GM10266 (cell line): ENCODE results near the gene MAN1A2.

ENCODE experiments used
- DNase-seq: peaks from one replicate; pipeline ENCODE4 v3.0.0; 2012; ENCODE audit errors: extremely low spot score
- TF ChIP-seq, protein P1 (sequence below): IDR thresholded peaks from 2 replicates; pipeline ENCODE4 v1.5.1; 2012; ENCODE audit warnings: mild to moderate bottlenecking, low read depth; ENCODE audit not compliant: control insufficient read depth, insufficient read depth; ENCODE audit errors: missing control alignments

The MAN1A2 gene

DNA sequence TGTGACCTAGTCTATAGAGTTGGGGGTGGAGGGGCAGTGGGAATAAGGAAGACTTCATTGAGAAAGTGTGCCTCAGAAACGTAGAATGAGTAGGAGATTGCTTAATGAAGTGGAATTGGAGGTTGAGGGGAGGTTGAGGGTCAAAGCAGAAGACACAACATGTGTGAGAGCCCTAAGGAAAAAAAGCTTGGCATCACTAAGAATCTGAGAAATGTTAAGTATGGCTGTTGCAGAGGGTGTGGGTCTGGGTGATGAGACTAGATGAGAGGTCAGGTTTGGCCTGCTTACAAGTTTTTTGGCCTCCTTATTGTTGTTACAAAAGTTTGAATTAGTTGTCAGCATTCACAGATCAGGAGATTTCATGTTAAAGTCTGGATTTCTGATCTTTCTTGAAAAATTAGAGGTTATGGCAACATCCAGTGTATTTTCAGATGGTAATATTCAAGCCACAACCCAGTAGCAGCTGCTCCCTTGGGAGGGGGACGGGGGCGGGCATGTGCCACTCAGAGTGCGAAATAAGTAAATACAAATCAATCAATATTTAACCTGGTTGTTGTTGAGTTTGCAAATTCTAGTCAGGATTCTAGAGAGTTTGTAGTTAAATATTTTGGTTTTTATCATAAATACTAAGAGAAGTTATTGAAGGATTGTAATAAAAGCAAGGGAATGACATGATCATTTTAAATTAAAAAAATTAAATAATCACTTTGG lies 4.3 kb downstream of the MAN1A2 start:
- TF ChIP-seq, protein P1, sequence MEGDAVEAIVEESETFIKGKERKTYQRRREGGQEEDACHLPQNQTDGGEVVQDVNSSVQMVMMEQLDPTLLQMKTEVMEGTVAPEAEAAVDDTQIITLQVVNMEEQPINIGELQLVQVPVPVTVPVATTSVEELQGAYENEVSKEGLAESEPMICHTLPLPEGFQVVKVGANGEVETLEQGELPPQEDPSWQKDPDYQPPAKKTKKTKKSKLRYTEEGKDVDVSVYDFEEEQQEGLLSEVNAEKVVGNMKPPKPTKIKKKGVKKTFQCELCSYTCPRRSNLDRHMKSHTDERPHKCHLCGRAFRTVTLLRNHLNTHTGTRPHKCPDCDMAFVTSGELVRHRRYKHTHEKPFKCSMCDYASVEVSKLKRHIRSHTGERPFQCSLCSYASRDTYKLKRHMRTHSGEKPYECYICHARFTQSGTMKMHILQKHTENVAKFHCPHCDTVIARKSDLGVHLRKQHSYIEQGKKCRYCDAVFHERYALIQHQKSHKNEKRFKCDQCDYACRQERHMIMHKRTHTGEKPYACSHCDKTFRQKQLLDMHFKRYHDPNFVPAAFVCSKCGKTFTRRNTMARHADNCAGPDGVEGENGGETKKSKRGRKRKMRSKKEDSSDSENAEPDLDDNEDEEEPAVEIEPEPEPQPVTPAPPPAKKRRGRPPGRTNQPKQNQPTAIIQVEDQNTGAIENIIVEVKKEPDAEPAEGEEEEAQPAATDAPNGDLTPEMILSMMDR, result no peak
- DNase-seq, result no peak

DNA sequence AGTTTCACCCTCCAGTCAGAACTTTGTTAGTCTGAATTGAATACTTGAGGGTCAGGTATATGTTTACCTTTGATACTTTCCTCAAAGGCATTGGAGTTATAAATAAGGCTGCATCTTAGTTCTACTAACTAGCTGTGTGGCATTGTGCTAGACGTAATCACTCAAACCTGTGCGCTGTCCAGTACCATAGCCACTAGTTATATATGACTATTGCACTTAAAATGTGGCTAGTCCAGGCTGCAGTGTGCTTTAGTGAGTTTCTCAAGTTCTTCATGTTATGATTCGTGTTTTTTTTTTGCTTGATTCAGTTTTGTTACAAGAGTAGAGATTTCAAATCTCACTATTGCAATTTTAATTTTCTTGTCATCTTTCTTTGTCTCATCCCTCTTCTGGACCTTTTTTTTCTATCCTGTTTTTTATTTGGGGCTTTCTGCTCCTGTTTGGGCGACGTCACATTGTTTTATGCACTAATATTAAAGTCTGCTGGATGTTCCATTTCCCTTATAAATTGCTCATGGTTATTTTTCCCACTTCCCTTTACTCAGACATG lies 5.7 kb downstream of the MAN1A2 start:
- TF ChIP-seq, protein P1, result no peak
- DNase-seq, result no peak

DNA sequence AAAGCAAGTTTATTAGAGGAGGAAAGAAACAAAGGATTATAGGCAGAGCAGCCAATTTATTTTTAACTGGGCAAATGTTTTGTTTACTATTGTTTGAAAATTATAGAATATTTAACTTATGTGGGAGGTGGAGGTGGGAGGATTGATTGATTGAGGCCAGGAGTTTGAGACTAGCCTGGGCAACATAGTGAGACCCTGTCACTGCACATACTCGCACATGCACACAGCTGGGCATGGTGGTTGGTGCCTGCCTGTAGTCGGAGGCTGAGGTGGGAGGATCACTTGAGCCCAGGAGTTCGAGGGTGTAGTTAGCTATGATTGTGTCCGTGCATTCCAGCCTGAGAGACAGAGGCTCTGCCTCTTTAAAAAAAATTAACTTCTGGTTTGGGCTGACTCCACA lies 6.7 kb downstream of the MAN1A2 start:
- TF ChIP-seq, protein P1, result no peak
- DNase-seq, result no peak

DNA sequence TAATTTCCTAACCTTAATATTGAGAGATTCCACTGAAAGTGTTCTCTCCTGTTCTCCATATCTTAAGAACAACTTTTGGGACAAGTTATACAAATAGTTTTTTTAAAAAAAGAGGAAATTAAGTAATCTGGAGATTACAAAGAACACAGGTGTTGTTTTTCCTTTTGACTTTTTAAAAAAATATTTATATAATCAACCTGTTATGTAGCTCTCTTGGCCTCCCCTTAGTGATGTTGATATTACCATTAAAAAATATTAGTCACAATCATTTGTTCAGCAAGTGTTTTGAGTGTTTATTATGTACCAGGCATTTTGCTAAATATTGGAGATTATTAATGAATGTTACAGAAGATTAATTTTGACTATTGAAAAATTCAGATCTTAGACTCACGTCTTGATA lies 8.1 kb downstream of the MAN1A2 start:
- DNase-seq, result no peak
- TF ChIP-seq, protein P1, result no peak

DNA sequence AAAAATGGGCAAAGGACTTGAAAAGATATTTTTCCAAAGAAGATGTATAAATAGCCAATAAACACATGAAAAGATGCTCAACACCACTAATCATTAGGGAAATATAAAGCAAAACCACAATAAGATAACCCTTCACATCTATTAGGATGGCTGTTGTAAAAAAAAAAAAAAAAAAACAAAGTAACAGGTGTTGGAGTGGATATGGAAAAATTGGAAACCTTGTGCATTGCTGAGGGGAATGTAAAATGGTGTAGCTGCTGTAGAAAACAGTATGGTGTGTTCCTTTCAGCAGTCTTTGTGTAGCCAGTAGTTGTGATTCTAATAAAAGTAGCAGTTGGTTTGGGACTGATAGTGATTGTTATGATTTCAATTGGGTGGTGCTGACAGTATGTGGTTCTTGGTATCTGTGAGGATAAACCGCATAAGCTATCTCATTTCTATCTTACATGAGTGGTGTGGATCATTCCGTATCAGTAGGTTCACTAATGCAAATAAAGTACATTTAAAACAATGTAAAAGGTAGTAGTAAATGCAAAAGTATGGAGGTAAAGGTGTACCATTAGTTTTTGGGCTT lies 19.9 kb downstream of the MAN1A2 start:
- no peak for DNase-seq
- TF ChIP-seq, protein P1, result no peak

DNA sequence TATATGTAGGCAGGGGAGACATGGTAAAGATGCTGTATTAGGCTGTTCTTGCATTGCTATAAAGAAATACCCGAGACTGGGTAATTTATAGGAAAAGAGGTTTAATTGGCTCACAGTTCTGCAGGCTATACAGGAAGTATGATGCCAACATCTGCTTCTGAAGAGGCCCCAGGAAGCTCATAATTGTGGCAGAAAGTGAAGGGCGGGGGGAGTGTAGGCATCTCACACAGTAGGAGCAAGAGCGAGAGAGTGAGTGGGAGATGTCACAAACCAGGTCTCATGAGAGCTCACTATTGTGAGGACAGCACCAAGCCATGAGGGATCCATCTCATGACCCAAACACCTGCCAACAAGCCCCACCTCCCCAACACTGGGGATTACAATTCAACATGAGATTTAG lies 21.1 kb downstream of the MAN1A2 start:
- no peak for DNase-seq
- TF ChIP-seq, protein P1, result no peak

DNA sequence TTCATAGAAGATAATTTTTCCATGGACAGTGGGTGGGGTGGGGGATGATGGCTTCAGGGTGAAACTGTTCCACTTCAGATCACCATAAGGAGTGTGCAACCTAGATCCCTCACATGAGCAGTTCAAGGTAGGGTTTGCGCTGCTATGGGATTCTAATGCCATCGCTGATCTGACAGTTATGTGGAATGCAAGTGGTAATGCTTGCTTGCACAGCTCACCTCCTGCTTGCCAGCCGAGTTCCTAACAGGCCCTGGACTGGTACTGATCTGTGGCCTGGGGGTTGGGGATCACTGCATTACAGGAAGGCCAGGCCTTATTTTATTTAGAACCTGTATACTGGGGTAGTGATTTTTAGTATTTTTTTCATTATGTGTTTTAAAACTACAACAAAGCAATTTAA lies 22.0 kb downstream of the MAN1A2 start:
- no peak for DNase-seq
- TF ChIP-seq, protein P1, result no peak
